GM12874 (cell line): Measurements from ENCODE around the gene SPTBN4.

ENCODE experiments used
- TF ChIP-seq, protein P1 (sequence below): IDR thresholded peaks from 2 replicates; pipeline ENCODE4 v1.5.1; 2011; ENCODE audit warnings: low read depth, mild to moderate bottlenecking, control low read depth, low read length, moderate library complexity; ENCODE audit not compliant: insufficient read depth

Gene SPTBN4

DNA sequence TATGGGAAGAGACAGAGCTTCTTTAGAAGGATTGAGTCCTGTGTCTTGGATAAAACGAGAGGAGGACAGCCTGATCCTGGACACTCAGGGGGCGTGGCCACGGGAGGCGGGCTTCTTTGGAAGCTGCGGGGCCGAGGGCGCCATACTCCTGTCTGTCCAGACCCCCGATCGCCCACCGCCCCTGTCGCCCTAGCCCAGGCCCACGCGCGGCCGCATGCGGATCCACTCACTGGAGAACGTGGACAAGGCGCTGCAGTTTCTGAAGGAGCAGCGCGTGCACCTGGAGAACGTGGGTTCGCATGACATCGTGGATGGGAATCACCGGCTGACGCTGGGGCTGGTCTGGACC is 23.1 kb downstream of the SPTBN4 start:
- TF ChIP-seq, protein P1, sequence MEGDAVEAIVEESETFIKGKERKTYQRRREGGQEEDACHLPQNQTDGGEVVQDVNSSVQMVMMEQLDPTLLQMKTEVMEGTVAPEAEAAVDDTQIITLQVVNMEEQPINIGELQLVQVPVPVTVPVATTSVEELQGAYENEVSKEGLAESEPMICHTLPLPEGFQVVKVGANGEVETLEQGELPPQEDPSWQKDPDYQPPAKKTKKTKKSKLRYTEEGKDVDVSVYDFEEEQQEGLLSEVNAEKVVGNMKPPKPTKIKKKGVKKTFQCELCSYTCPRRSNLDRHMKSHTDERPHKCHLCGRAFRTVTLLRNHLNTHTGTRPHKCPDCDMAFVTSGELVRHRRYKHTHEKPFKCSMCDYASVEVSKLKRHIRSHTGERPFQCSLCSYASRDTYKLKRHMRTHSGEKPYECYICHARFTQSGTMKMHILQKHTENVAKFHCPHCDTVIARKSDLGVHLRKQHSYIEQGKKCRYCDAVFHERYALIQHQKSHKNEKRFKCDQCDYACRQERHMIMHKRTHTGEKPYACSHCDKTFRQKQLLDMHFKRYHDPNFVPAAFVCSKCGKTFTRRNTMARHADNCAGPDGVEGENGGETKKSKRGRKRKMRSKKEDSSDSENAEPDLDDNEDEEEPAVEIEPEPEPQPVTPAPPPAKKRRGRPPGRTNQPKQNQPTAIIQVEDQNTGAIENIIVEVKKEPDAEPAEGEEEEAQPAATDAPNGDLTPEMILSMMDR, result no peak

- TF ChIP-seq, protein P1, result no peak
Measured at GRCh38 chr19:40492274-40492673, 25.5 kb downstream of the SPTBN4 start.

- TF ChIP-seq, protein P1, result no peak
Measured at GRCh38 chr19:40493778-40494177, 27.0 kb downstream of the SPTBN4 start.

GRCh38 chr19:40494191-40494838 is 27.5 kb downstream of the SPTBN4 start:
- TF ChIP-seq, protein P1, result no peak

- TF ChIP-seq, protein P1, result no peak
Measured at GRCh38 chr19:40497214-40497613, 30.4 kb downstream of the SPTBN4 start.

GRCh38 chr19:40499320-40499719 is 32.5 kb downstream of the SPTBN4 start:
- TF ChIP-seq, protein P1, result no peak

DNA sequence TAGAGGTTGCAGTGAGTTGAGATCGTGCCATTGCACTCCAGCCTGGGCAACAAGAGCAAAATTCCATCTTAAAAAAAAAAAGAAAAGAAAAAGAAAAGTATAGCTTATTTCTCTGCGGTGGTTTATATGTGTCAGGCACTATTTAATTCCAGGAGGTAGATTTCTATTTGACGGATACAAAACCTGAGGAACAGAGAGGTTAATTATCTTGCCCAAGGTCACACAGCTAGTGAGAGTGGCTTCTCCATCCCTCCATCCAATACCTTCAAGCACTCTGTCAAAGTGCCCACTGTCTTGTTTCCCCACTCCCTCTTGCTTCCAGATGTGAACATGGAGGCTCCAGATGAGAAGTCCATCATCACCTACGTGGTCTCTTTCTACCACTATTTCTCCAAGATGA is 34.8 kb downstream of the SPTBN4 start:
- TF ChIP-seq, protein P1, result no peak
